Upper lobe of left lung (tissue), 6 donors: Measurements from ENCODE around the gene RAX. TPM values are rescaled to one million over a fixed set of nuclear protein-coding genes. Genes with fewer than 3 reads are reported as not detected.

ENCODE experiments used
- ATAC-seq, 2 donors: fragments of 200-7000 bp; cut with Tn5 transposase; one replicate each; pipeline ENCODE4 v1.9.1; 2022; ENCODE audit warnings: mild to moderate bottlenecking in 2 of 2, moderate library complexity in 2 of 2; ENCODE audit not compliant: low FRiP score in 2 of 2
- DNase-seq, 2 donors: peaks; one replicate each; pipeline ENCODE4 v3.0.0-alpha.2; 2019 to 2020
- H3K27ac ChIP-seq, 4 donors: fragments of 200-600 bp; sonication (generic); one replicate each; pipeline ENCODE4 v1.5.1; 2016 to 2019
- H3K27me3 ChIP-seq, 4 donors: fragments of 200-600 bp; sonication (generic); one replicate each; pipeline ENCODE4 v1.5.1; 2017 to 2019
- H3K36me3 ChIP-seq, 4 donors: fragments of 200-600 bp; sonication (generic); one replicate each; pipeline ENCODE4 v1.5.1; 2016 to 2019
- H3K4me1 ChIP-seq, 4 donors: fragments of 200-600 bp; sonication (generic); one replicate each; pipeline ENCODE4 v1.5.1; 2018 to 2019
- H3K4me3 ChIP-seq, 4 donors: fragments of 200-600 bp; sonication (generic); one replicate each; pipeline ENCODE4 v1.5.1; 2017 to 2019; ENCODE audit warnings: mild to moderate bottlenecking in 2 of 4, moderate library complexity in 1 of 4
- H3K9me3 ChIP-seq, 4 donors: fragments of 200-600 bp; sonication (generic); one replicate each; pipeline ENCODE4 v1.5.1; 2018 to 2019
- EP300 ChIP-seq, 4 donors: sonication (generic); formaldehyde crosslinking; IDR thresholded peaks; one replicate each; pipeline ENCODE4 v1.5.1; 2017; ENCODE audit warnings: antibody characterized with exemption in 4 of 4, control low read depth in 2 of 4
- POLR2A ChIP-seq, 4 donors: fragments of 450-650 bp; IDR thresholded peaks; one replicate each; pipeline ENCODE4 v1.5.1; 2016 to 2017; ENCODE audit warnings: antibody characterized with exemption in 4 of 4, mild to moderate bottlenecking in 2 of 4
- POLR2AphosphoS5 ChIP-seq, 2 donors: sonication (generic); formaldehyde crosslinking; IDR thresholded peaks; one replicate each; pipeline ENCODE4 v1.5.1; 2017; ENCODE audit warnings: antibody characterized with exemption in 2 of 2
- WGBS, 2 donors: methylation state at CpG; one replicate each; pipeline ENCODE4 v1.1.5; 2017 to 2018; 5-methylcytosine and 5-hydroxymethylcytosine counted together
- total RNA-seq, 6 donors: library from RNA; depleted of rRNA in 4 of 6; stranded (reverse); fragments of >200 nt in 4 of 6; gene quantifications; one replicate each; pipeline versions ENCODE4 v1.1.0 to v1.2.1, GENCODE V29; 2016 to 2021
- TF ChIP-seq, protein P1 (sequence below), 6 experiments: fragments of 450-650 bp in 4 of 6; fragments of 200-600 bp in 2 of 6; sonication (generic) in 2 of 6; IDR thresholded peaks; one replicate each; pipeline ENCODE4 v1.5.1; 2016 to 2019; ENCODE audit warnings: antibody characterized with exemption in 6 of 6
- donor health status: DM: no; HTN: no; CAD: no; lungs with moderate emphysema.
- donor health status: DM: no; HTN: yes; CAD: no; lungs with severe emphysema.

RAX gene
- total RNA-seq, 6 donors from 2014 or later, result not detected

DNA sequence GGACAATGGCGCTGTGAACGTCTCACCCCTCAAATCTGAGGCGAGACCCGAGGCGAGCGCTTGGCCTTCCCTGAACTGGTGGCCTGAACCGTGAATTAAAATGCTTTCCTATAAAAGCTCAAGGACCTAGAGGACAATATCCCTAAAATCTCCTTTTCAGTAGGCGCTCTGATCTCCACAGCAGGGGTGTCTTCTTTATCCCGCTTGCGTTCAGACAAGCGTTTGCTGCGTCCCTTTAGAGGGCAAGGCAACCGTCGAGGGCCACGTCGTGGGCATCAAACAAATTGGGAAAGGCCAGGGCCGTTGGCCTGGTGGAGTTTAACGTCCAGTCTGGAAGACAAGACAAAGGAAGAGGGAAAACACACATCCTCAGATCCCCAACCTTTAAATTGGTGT lies 1.3 kb upstream of the RAX start:
- peaks cover 0 to 55% (median 43%) of the 10 kb centered on the region in 4 donors for H3K27me3 ChIP-seq

DNA sequence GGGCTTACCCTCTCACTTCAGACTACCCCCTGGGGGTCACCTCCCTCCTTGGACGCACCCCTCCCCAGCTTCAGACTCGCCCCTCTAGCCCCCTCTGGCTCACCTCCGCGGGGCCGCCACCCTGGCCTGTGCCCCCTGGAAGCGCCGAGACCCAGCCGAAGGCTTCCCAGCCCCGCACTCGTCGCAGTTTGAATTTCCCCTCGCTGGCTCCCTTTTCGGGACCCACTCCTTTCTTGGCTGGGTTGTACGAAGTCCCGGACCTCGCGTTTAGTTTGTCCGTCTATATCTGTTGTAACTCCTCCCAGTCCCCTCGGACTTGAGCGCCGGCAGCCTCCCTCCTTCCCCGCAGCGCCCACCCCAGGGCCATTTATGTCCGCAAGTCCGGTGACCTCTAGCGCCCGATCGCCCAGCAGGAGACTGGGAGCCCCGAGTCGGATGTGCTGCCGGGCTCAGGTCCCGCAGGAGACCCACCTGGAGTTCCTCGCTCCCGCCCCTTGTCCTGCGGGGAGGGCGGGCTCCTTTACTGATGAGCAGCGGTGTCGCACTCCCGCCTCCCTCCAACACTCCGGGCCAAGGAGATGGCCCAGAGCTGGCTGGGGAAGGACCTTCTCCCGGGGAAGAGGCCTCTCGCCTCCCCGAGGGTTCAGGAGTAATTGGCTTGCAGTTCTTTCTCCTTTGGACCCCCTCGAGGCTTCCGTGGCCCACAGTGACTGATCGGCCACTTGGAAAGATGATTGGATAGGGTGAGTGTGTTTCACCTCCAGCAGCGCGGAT lies 692 bp upstream of the RAX start:
- H3K27me3 ChIP-seq, result peaks cover 0 to 60% (median 45%) of the 10 kb centered on the region in 4 donors
- peak in 1 of 2 donors; percentile 73 for DNase-seq
- H3K4me3 ChIP-seq, result peak overlapping the region in 2 of 4 donors; percentile 31 to 41
- TF ChIP-seq POLR2A (IDR thresholded peaks at IDR 0.05), result no peak
- TF ChIP-seq EP300 (IDR thresholded peaks at IDR 0.05), result no peak
- TF ChIP-seq POLR2AphosphoS5 (IDR thresholded peaks at IDR 0.05), result no peak
- TF ChIP-seq, protein P1, sequence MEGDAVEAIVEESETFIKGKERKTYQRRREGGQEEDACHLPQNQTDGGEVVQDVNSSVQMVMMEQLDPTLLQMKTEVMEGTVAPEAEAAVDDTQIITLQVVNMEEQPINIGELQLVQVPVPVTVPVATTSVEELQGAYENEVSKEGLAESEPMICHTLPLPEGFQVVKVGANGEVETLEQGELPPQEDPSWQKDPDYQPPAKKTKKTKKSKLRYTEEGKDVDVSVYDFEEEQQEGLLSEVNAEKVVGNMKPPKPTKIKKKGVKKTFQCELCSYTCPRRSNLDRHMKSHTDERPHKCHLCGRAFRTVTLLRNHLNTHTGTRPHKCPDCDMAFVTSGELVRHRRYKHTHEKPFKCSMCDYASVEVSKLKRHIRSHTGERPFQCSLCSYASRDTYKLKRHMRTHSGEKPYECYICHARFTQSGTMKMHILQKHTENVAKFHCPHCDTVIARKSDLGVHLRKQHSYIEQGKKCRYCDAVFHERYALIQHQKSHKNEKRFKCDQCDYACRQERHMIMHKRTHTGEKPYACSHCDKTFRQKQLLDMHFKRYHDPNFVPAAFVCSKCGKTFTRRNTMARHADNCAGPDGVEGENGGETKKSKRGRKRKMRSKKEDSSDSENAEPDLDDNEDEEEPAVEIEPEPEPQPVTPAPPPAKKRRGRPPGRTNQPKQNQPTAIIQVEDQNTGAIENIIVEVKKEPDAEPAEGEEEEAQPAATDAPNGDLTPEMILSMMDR (IDR thresholded peaks at IDR 0.05), result no peak
- no peaks in the 10 kb centered on the region for H3K36me3 ChIP-seq
- H3K27ac ChIP-seq, result no peak overlapping the region
- no peak for ATAC-seq
- H3K9me3 ChIP-seq, result no peaks in the 10 kb centered on the region
- WGBS, 2 donors, result 7 to 9% methylated on average over 31 to 39 of the region's 48 CpGs
- peaks cover 22 to 31% (median 23%) of the 10 kb centered on the region in 4 donors for H3K4me1 ChIP-seq

More for the DNA sequence above, 1.3 kb upstream of the RAX start:
- no peak for DNase-seq
- H3K27ac ChIP-seq, result no peak overlapping the region
- no peaks in the 10 kb centered on the region for H3K9me3 ChIP-seq
- TF ChIP-seq POLR2A (IDR thresholded peaks at IDR 0.05) (no peak), EP300 (IDR thresholded peaks at IDR 0.05) (no peak)
- TF ChIP-seq, protein P1 (IDR thresholded peaks at IDR 0.05), result no peak
- H3K36me3 ChIP-seq, result no peaks in the 10 kb centered on the region
- no peak overlapping the region for H3K4me3 ChIP-seq
- 11 to 19% methylated on average over 18 of the region's 18 CpGs for WGBS, 2 donors
- H3K4me1 ChIP-seq, result peaks cover 18 to 25% (median 21%) of the 10 kb centered on the region in 4 donors
- no peak for ATAC-seq

DNA sequence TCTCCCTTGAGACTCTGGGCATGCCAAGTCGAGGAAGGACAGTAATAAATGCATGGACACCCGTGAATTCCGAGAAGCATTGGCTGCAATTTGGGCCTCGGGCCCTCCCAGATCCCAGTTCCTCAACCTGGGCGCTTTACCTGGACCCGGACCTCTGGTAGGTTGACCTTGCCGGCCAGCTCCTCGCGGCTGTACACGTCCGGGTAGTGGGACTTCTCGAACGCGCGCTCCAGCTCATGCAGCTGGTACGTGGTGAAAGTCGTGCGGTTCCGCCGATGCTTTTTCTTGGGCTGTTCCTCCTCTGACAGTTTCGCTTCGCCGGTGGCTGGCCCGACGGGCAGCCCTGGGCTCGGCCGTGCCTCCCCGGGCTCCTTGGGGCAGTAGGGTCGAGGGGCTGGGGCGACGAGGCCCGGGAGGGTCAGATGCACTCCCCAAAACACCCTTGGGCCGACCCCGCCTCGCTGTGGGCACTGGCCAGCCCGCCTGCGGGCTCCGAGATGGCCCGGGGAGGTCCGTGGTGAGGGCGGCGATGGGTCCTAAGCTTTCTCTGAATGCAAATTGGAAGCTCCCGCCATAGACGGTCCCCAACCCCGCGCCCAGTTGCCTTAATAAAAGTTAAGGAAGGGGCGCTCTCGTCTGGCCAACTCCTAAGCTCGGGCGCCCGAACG lies 899 bp downstream of the RAX start:
- peak overlapping the region in 3 of 4 donors; percentile 22 to 41 (median 31) for H3K4me3 ChIP-seq
- DNase-seq, result peak in 1 of 2 donors; percentile 75
- no peak for TF ChIP-seq POLR2AphosphoS5 (IDR thresholded peaks at IDR 0.05)
- TF ChIP-seq, protein P1 (IDR thresholded peaks at IDR 0.05), result no peak
- TF ChIP-seq EP300 (IDR thresholded peaks at IDR 0.05), result no peak
- TF ChIP-seq POLR2A (IDR thresholded peaks at IDR 0.05), result no peak
- ATAC-seq, result no peak
- H3K27me3 ChIP-seq, result peaks cover 0 to 75% (median 53%) of the 10 kb centered on the region in 4 donors
- no peaks in the 10 kb centered on the region for H3K36me3 ChIP-seq
- 4 to 10% methylated on average over 2 to 41 of the region's 52 CpGs for WGBS, 2 donors
- H3K9me3 ChIP-seq, result no peaks in the 10 kb centered on the region
- H3K27ac ChIP-seq, result no peak overlapping the region
- H3K4me1 ChIP-seq, result peaks cover 22 to 47% (median 36%) of the 10 kb centered on the region in 4 donors

DNA sequence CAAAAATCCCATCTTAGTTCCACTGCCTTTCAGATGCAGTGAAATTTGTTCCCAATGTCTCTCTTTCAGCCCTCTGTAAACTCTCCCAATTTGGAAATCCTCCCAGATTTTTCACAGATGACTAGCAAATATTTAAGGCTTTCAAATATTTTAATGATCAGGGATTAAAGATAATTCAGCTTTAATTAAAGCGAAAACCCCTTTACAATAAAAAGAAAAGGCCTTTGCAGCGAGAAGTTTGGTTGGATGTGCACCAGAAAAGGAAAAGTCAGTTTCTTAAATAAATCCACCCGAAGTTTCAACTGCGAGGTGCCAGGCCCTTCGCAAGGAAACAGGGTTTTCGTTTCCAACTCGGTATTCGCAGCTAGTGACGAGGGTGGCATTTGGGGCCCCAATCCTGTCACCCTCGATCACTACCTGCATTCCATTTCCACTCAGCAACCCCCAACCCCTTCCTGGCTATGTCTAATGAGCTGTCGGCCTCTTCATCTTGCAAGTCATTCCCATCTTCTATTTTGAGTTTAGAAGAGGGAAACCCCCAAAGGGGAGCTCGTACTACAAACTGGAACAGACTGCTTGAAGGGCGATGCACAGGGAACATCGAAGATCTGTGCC lies 1.5 kb downstream of the RAX start:
- Histone ChIP-seq H3K27ac (no peak overlapping the region), H3K27me3 (peaks cover 0 to 81% (median 57%) of the 10 kb centered on the region in 4 donors), H3K36me3 (no peaks in the 10 kb centered on the region), H3K4me1 (peaks cover 22 to 47% (median 36%) of the 10 kb centered on the region in 4 donors), H3K4me3 (no peak overlapping the region), H3K9me3 (no peaks in the 10 kb centered on the region)
- no peak for ATAC-seq
- TF ChIP-seq, protein P1 (IDR thresholded peaks at IDR 0.05), result no peak
- no peak for TF ChIP-seq POLR2AphosphoS5 (IDR thresholded peaks at IDR 0.05)
- no peak for TF ChIP-seq EP300 (IDR thresholded peaks at IDR 0.05)
- TF ChIP-seq POLR2A (IDR thresholded peaks at IDR 0.05), result no peak
- 20 to 21% methylated on average over 14 of the region's 14 CpGs for WGBS, 2 donors
- no peak for DNase-seq
